Limb (tissue), 2 donors: Measurements from ENCODE around the gene IKZF2.
"Not testable (repeated sequence)": the region's sequence is repeated elsewhere in the genome, so short reads cannot be mapped to it uniquely, and the experiment has no call there.

ENCODE experiments used
- DNase-seq, 2 donors: peaks; one replicate each; pipeline ENCODE4 v3.0.0-alpha.2; 2016; ENCODE audit errors: extremely low spot score in 2 of 2

IKZF2 gene

DNA sequence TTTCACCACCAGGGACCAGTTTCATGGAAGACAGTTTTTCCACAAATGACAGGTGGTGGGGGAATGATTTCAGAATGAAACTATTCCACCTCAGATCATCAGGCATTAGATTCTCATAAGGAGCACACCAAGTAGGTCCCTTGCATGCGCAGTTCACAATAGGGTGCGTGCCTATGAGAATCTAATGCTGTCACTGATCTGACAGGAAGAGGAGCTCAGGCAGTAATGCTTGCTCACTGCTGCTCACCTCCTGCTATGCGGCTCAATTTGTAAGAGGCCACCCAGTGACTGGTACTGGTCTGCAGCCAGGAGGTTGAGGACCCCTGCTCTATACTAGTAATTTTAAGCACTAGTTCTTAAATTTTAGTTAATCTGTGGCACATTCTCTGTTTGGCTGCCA is 107.8 kb downstream of the IKZF2 start:
- DNase-seq = no peak

- no peak for DNase-seq
These were observed 109.2 kb downstream of the IKZF2 start for GRCh38 chr2:213042262-213042661.

DNA sequence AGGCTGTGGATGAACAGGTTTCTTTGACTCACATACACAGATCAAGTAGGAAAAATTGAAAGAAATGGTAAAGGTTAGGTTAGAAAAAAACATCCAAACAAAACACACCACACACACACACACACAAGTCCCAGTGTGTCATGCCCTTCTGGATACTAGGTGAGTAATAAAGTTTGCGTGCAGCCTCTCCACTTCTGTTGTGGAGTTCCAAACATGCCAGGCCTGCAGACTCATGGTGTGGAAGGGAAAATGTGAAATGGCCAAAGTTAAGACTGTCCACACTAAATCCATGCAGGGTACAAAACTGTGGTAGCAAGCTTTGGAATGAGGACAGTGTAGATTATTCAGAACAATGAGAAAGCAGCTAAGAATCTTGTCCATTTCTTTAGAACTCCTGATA is 114.6 kb downstream of the IKZF2 start:
- DNase-seq = no peak

DNA sequence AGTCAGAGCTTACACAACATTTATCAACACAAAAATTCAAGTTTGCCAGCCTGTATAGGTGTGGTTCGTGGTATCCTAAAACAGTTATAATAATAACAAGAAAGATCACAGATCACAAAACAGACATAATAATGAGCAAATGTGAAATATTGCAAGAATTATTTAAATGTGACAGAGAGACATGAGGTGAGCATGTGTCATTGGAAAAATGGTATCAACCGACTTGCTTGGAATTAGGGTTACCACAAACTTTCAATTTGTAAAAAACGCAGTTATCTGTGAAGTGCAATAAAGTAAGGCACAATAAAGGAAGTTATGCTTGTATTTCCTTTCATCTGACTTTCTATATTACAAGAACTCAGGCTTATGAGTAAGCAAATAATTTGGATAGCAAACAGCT is 116.8 kb downstream of the IKZF2 start:
- no peak for DNase-seq

DNA sequence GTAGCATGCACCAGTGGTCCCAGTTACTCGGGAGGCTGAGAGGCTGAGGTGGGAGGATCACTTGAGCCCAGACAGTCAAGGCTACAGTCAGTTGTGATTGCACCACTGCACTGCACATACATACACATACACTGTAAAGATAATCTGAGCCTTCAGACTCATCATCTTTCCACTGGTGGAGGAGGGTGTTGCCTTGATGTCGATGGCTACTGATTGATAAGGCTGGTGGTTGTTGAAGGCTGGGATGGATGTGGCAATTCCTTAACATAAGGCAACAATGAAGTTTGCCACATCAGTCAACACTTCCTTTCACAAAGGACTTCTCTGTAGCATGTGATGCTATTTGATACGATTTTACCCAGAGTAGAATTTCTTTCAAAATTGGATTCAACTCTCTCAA is 118.8 kb downstream of the IKZF2 start:
- no peak for DNase-seq

GRCh38 chr2:213022987-213023386 is 128.4 kb downstream of the IKZF2 start:
- DNase-seq = no peak

DNA sequence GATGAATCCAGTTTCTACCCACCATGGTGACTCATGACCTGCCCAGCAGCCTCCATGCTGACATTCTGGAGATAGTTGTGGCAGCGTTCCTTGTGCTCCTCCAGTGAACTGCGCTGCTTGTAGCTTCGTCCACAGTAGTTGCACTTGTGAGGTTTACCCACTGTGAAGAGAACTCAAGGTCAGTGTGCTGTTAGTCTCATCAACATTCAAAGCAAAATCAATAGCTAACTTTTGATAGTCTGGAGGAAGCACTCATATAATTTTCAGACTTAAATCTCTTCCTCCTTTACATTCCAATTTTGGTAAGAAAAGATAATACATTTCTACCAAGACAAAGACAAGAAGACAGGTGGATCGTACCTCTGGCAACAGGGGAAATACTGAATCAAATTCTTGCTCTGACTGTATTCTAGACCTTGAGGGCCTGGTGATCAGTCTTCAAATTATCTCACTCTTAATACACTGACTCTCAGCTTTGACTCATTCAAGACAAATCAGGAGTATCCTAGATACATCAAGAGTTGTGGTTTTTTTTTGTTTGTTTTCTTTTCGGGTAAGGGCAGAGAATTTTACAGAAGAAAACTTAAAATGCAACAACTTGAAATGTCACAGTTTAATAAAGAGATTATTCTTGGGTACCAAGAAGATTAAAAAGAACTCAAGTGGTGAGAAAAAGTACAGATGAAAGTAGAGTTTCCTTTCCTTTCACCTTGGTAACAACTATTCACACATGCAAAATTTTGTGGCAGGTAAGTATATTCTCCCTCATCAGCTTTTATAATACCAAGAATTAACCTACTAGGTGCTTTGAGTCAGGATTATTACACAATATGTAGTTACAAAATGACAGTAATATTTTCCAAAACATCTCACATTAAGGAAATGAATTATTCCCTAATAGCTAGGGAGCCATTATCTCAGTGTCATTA is 129.2 kb downstream of the IKZF2 start:
- DNase-seq = no peak

DNA sequence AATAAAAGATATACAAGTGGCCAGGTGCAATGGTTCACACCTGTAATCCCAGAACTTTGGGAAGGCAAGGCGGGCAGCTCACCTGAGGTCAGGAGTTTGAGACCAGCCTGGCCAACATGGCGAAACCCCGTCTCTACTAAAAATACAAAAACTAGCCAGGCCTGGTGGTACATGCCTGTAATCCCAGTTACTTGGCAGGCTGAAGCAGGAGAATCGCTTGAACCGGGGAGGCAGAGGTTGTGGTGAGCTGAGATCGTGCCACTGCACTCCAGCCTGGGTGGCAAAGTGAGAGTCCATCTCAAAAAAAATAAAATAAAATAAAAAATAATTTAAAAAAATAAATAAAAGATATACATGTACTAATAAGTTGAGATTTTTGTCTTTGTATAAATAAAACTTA is 130.5 kb downstream of the IKZF2 start:
- not testable (repeated sequence) for DNase-seq

GRCh38 chr2:213020268-213020667 is 131.1 kb downstream of the IKZF2 start:
- no peak for DNase-seq

DNA sequence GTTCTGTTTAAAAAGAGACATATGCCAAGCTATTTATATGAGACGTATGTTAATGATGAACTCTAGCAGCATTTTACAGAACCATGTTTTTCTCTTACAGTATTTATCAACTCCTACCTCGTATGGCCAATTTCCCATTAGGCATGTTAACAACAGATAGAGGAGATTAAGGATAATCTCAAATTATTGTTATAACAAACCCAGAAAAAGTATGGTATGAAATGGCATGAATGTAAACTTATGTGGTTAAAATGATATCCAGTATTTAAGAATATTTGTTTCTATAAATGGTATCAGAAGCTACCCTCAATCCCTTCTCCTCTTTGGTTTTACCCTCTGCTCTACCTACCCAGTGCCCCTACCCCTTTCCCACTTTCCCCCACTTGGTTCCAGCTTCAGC is 132.0 kb downstream of the IKZF2 start:
- no peak for DNase-seq

DNA sequence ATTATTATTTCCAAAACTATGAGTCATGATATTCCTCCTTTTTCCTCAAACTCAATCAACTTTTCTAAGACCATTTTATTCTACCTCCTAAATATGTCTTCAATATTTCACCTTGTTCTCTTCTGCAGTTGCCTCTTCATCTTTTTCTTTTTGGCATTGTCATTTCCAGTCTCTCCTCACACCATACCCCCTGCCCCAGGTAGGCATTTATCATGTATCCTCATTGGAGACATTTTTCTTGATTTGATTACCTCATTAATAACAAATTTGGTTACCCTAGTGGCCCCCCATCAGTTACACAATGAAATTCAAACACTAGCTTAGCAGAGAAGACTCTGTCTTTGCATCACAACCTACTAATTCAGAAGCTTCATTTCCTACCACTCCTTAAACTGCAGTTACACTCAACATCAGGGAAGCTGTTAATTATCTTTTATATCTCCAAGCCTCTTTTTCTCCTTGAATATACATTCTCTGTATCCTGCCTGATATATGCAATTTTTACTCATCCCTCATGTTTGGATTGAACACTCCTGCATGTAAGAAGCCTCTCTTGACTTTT is 133.0 kb downstream of the IKZF2 start:
- no peak for DNase-seq

- DNase-seq = no peak
These were observed 134.0 kb downstream of the IKZF2 start for GRCh38 chr2:213017404-213017803.

GRCh38 chr2:213016984-213017351 is 134.4 kb downstream of the IKZF2 start:
- no peak for DNase-seq

DNA sequence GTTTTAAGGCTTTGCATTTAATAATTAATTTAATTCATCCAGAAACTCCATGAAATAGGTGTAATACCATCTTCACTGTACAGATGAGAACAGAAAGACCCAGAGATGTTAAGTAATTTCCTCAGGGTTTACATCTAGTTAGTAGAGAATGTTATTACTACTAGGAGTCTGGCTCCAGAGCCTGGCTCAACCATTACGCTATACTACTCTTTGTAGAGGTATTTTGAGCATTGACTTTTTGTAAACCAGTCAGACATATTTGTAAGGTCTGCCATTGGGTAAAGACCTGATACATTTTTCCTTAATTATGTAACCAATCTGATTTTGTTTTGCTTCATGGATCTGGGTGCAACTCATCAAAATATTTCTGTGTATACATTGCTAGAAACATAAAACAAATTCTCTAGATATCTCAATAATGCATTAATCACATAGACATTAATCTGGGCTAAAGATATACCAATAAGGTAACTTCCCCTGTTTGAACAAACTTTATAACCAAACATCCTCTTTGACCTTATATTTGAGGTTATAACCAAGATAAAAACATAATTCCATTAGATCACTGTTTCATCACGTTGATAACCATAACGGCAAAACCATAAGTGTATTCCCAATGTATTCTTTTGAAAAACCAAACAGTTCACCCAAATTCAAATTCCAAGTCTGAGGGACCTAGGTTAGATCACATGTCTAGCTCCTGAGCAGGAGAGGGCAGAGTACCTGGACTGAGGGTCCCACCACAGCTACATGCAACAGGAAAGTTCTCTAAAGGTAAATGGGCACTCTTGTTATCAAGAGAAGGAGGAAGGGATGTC is 135.0 kb downstream of the IKZF2 start:
- DNase-seq = no peak

- DNase-seq = no peak
These were observed 135.8 kb downstream of the IKZF2 start for GRCh38 chr2:213015387-213016165.

- no peak for DNase-seq
These were observed 137.4 kb downstream of the IKZF2 start for GRCh38 chr2:213013979-213014378.

GRCh38 chr2:213011505-213011904 is 139.9 kb downstream of the IKZF2 start:
- DNase-seq = no peak

- no peak for DNase-seq
These were observed 141.2 kb downstream of the IKZF2 start for GRCh38 chr2:213010106-213010779.

- no peak for DNase-seq
These were observed 144.0 kb downstream of the IKZF2 start for GRCh38 chr2:213007290-213007838.

GRCh38 chr2:213004197-213004821 is 147.1 kb downstream of the IKZF2 start:
- DNase-seq = no peak
